Erythroblast (primary cell): Measurements from ENCODE around the gene FXYD2.

Source experiments
- GATA1 ChIP-seq: IDR thresholded peaks from 2 replicates; pipeline ENCODE4 v1.6.1; 2011; ENCODE audit warnings: low read depth, mild to moderate bottlenecking, control low read depth, low read length, moderate library complexity
- POLR2A ChIP-seq: IDR thresholded peaks from 2 replicates; pipeline ENCODE4 v1.6.1; 2011; ENCODE audit warnings: mild to moderate bottlenecking, low read length

- no peak for TF ChIP-seq POLR2A
- no peak for TF ChIP-seq GATA1
These were observed 49.2 kb upstream of the FXYD2 start for GRCh38 chr11:117873828-117874125.
